Activated CD4-positive, alpha-beta T cell treated with anti-CD3 and anti-CD28 coated beads, Interleukin-2, amount 10 ng/mL, durations not matched to agents 7 days and 5 days (primary cell): Measurements from ENCODE around the gene NTMT1. TPM values are rescaled to one million over a fixed set of nuclear protein-coding genes. Genes with fewer than 3 reads are reported as not detected.
"Not testable (repeated sequence)": the region's sequence is repeated elsewhere in the genome, so short reads cannot be mapped to it uniquely, and the experiment has no call there.

ENCODE experiments used
- CTCF ChIA-PET: fragments of 350-600 bp; sonication (Branson Sonifier 250); formaldehyde crosslinking; loops from one replicate; lab custom pipeline; 2021; ENCODE audit warnings: antibody characterized with exemption; lab: Charles Lee
- POLR2A ChIA-PET: fragments of 350-600 bp; sonication (Branson Sonifier 250); formaldehyde crosslinking; loops from one replicate; lab custom pipeline; 2021; ENCODE audit warnings: antibody characterized with exemption; lab: Charles Lee
- DNase-seq: peaks from one replicate; pipeline ENCODE4 v3.0.0-alpha.2; 2020
- H3K27ac Mint-ChIP-seq: one replicate; pipeline ENCODE4 v1.8.0; 2021; ENCODE audit warnings: mild to moderate bottlenecking, moderate library complexity, mixed read lengths
- H3K27me3 Mint-ChIP-seq: one replicate; pipeline ENCODE4 v1.8.0; 2021; ENCODE audit warnings: mixed read lengths
- H3K36me3 Mint-ChIP-seq: one replicate; pipeline ENCODE4 v1.8.0; 2021; ENCODE audit warnings: low read depth, mixed read lengths
- H3K4me1 Mint-ChIP-seq: one replicate; pipeline ENCODE4 v1.8.0; 2021; ENCODE audit warnings: mixed read lengths
- H3K4me3 Mint-ChIP-seq: one replicate; pipeline ENCODE4 v1.8.0; 2021; ENCODE audit warnings: mild to moderate bottlenecking, moderate library complexity, mixed read lengths
- H3K9me3 Mint-ChIP-seq: one replicate; pipeline ENCODE4 v1.8.0; 2021; ENCODE audit warnings: mixed read lengths
- total RNA-seq, 2 experiments: library from RNA; stranded (reverse); gene quantifications; one replicate each; pipeline ENCODE4 v1.2.3, GENCODE V29; 2021

NTMT1 gene
- total RNA-seq, 2 experiments from 2014 or later, result 28.5 to 33.9 TPM

GRCh38 chr9:129655696-129656095 lies 29.7 kb downstream of the NTMT1 start:
- no peaks in the 10 kb centered on the region for H3K4me1 Mint-ChIP-seq
- no peaks in the 10 kb centered on the region for H3K36me3 Mint-ChIP-seq
- no peak overlapping the region for H3K27ac Mint-ChIP-seq
- H3K27me3 Mint-ChIP-seq, result no peaks in the 10 kb centered on the region
- H3K4me3 Mint-ChIP-seq, result no peak overlapping the region
- POLR2A ChIA-PET, result no interaction called here
- no peaks in the 10 kb centered on the region for H3K9me3 Mint-ChIP-seq
- no peak for DNase-seq
- CTCF ChIA-PET, result interaction anchor here (0.6 to 2.2 kb wide), 4 partner anchors 13 to 135 kb away, joined by 3 to 6 read pairs (median 3); no protein-coding TSS in a partner anchor

DNA sequence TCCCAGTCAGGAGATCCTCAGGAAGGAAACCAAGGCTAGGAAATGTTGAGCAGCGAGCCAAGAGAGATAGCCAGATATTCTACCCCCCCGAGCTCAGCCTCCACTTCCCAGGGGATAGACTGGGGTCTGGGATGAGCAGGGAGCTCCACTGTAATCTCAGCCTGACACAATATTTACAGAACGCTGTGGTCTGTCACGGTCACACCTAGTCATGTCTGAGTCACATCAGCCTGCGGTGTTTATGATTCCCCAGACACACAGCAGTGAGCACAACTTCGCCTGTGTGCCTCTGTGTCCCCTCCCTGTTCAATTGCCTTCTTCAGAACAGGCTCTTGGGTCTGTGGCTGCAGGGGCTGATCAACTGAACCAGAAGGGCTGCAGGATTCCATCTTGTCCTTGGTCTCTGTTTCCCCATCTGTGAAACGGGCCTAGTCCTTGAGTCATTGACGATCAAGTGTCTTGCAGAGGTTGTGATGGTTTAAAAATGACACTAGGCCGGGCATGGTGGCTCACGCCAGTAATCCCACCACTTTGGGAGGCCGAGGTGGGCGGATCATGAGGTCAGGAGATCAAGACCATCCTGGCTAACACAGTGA lies 30.9 kb downstream of the NTMT1 start:
- no peaks in the 10 kb centered on the region for H3K27me3 Mint-ChIP-seq
- H3K4me3 Mint-ChIP-seq, result no peak overlapping the region
- no peak overlapping the region for H3K27ac Mint-ChIP-seq
- H3K4me1 Mint-ChIP-seq, result no peaks in the 10 kb centered on the region
- no peaks in the 10 kb centered on the region for H3K9me3 Mint-ChIP-seq
- no peak for DNase-seq
- no peaks in the 10 kb centered on the region for H3K36me3 Mint-ChIP-seq
- ChIA-PET CTCF (interaction anchor here (0.6 to 2.2 kb wide), 6 partner anchors 14 to 1261 kb away, joined by 3 to 6 read pairs (median 4); no protein-coding TSS in a partner anchor), POLR2A (no interaction called here)

- Mint-ChIP-seq H3K9me3 (no peaks in the 10 kb centered on the region), H3K4me3 (no peak overlapping the region), H3K27me3 (peaks cover 12% of the 10 kb centered on the region), H3K4me1 (peaks cover 7% of the 10 kb centered on the region), H3K36me3 (no peaks in the 10 kb centered on the region), H3K27ac (no peak overlapping the region)
- DNase-seq, result no peak
- ChIA-PET CTCF (interaction anchor here (1.4 kb wide), 1 partner anchor 18 kb away, joined by 3 read pairs; no protein-coding TSS in a partner anchor), POLR2A (no interaction called here)
These were observed 35.1 kb downstream of the NTMT1 start for GRCh38 chr9:129661029-129661428.

GRCh38 chr9:129662239-129662638 lies 36.3 kb downstream of the NTMT1 start:
- H3K27ac Mint-ChIP-seq, H3K4me1 Mint-ChIP-seq, H3K36me3 Mint-ChIP-seq, H3K9me3 Mint-ChIP-seq, POLR2A ChIA-PET, H3K4me3 Mint-ChIP-seq, DNase-seq: not testable (repeated sequence)
- CTCF ChIA-PET, result interaction anchor here (0.6 to 1.4 kb wide), 9 partner anchors 10 to 1157 kb away, joined by 3 to 6 read pairs (median 3); no protein-coding TSS in a partner anchor
- H3K27me3 Mint-ChIP-seq, result peaks cover 13% of the 10 kb centered on the region

GRCh38 chr9:129664746-129665388 lies 38.9 kb downstream of the NTMT1 start:
- Mint-ChIP-seq H3K36me3 (no peaks in the 10 kb centered on the region), H3K27ac (peak overlapping the region; percentile 66), H3K27me3 (peaks cover 19% of the 10 kb centered on the region), H3K4me1 (peaks cover 7% of the 10 kb centered on the region), H3K4me3 (peak overlapping the region; percentile 52), H3K9me3 (no peaks in the 10 kb centered on the region)
- ChIA-PET CTCF (no interaction called here), POLR2A (no interaction called here)
- DNase-seq, result no peak

GRCh38 chr9:129665389-129665775 lies 39.4 kb downstream of the NTMT1 start, which contains the start of gene PRRX2:
TSS of gene PRRX2 (plus strand) at chr9:129665647. CDS start at chr9:129665868, 221 bp downstream.
- peak within 1 kb of the TSS; percentile 66 for H3K27ac Mint-ChIP-seq
- CTCF ChIA-PET, result no interaction called here
- peaks cover 19% of the 10 kb centered on the region for H3K27me3 Mint-ChIP-seq
- H3K9me3 Mint-ChIP-seq, result no peaks in the 10 kb centered on the region
- POLR2A ChIA-PET, result no interaction called here
- peak within 1 kb of the TSS; percentile 52 for H3K4me3 Mint-ChIP-seq
- peaks cover 7% of the 10 kb centered on the region for H3K4me1 Mint-ChIP-seq
- peak; percentile 31 for DNase-seq
- H3K36me3 Mint-ChIP-seq, result no peaks in the 10 kb centered on the region

DNA sequence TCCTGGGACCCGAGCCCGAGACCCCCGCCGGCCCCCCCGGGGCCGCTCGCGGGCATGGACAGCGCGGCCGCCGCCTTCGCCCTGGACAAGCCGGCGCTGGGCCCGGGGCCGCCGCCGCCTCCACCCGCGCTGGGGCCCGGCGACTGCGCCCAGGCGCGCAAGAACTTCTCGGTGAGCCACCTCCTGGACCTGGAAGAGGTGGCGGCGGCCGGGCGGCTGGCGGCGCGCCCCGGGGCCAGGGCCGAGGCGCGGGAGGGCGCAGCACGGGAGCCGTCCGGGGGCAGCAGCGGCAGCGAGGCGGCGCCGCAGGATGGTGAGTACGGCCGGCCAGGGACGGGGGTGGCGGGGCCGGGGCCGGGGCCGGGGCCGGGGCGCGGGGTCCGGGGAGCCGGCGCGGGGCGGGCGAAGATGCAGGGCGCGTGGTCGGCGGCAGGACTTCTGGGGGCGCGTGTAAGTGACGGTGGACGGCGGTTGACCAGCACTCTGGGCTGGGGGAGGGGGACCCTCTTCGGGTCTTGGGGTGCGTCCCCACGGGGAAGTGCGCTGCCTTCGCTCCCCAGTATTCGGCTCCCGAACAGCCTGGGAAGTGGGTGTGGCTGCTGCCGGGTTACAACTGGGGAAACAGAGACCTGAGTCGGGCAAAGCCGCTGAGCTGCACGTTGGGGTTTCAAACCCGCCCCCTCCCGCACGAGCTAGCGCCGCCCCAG lies 40.0 kb downstream of the NTMT1 start:
- no peak overlapping the region for H3K27ac Mint-ChIP-seq
- ChIA-PET POLR2A (no interaction called here), CTCF (interaction anchor here (0.7 to 1.3 kb wide), 2 partner anchors 23 to 28 kb away, joined by 4 to 6 read pairs; no protein-coding TSS in a partner anchor)
- H3K36me3 Mint-ChIP-seq, result no peaks in the 10 kb centered on the region
- no peak overlapping the region for H3K4me3 Mint-ChIP-seq
- DNase-seq, result no peak
- H3K27me3 Mint-ChIP-seq, result peaks cover 19% of the 10 kb centered on the region
- no peaks in the 10 kb centered on the region for H3K9me3 Mint-ChIP-seq
- H3K4me1 Mint-ChIP-seq, result peaks cover 7% of the 10 kb centered on the region

- H3K27me3 Mint-ChIP-seq, result peaks cover 19% of the 10 kb centered on the region
- H3K9me3 Mint-ChIP-seq, result no peaks in the 10 kb centered on the region
- no peak overlapping the region for H3K4me3 Mint-ChIP-seq
These were observed 40.6 kb downstream of the NTMT1 start for GRCh38 chr9:129666575-129666974.

DNA sequence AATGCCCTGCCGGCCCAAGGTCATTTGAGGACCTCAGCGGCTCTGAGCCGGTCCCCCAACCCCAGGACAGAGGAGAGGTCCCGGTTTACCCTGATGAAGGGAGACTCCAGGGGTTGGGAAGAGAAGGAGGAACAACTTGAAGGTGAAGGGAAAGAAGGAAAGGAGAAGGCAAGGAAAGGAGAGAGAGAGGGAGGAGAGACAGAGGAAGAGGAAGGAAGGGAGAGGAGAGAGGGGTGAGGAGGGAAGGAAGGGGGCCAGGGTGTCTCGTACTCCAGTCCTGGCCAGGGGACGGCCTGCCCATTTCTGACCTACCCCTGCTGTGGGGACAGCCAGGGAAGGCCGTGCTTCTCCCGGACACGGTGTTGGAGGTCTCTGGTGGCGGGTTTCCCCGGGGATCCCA lies 41.4 kb downstream of the NTMT1 start:
- POLR2A ChIA-PET, result no interaction called here
- CTCF ChIA-PET, result interaction anchor here (1.3 kb wide), 1 partner anchor 24 kb away, joined by 6 read pairs; no protein-coding TSS in a partner anchor

More at GRCh38 chr9:129666575-129666974, 40.6 kb downstream of the NTMT1 start:
- Mint-ChIP-seq H3K4me1 (peaks cover 8% of the 10 kb centered on the region), H3K27ac (no peak overlapping the region), H3K36me3 (no peaks in the 10 kb centered on the region)
- ChIA-PET POLR2A (no interaction called here), CTCF (interaction anchor here (0.7 to 1.3 kb wide), 2 partner anchors 24 to 28 kb away, joined by 4 to 6 read pairs; no protein-coding TSS in a partner anchor)
- DNase-seq, result no peak

GRCh38 chr9:129667850-129668249 lies 41.9 kb downstream of the NTMT1 start:
- Mint-ChIP-seq H3K27me3 (peaks cover 18% of the 10 kb centered on the region), H3K27ac (no peak overlapping the region), H3K4me3 (no peak overlapping the region), H3K9me3 (no peaks in the 10 kb centered on the region), H3K36me3 (no peaks in the 10 kb centered on the region), H3K4me1 (peaks cover 9% of the 10 kb centered on the region)
- ChIA-PET POLR2A (no interaction called here), CTCF (no interaction called here)
- DNase-seq, result no peak

More for the DNA sequence above, 41.4 kb downstream of the NTMT1 start:
- H3K27me3 Mint-ChIP-seq, result peaks cover 19% of the 10 kb centered on the region
- H3K9me3 Mint-ChIP-seq, result no peaks in the 10 kb centered on the region
- peaks cover 9% of the 10 kb centered on the region for H3K4me1 Mint-ChIP-seq
- no peaks in the 10 kb centered on the region for H3K36me3 Mint-ChIP-seq
- no peak overlapping the region for H3K27ac Mint-ChIP-seq
- no peak for DNase-seq
- no peak overlapping the region for H3K4me3 Mint-ChIP-seq

GRCh38 chr9:129669141-129669718 lies 43.3 kb downstream of the NTMT1 start:
- POLR2A ChIA-PET, result no interaction called here
- H3K4me1 Mint-ChIP-seq, result peaks cover 9% of the 10 kb centered on the region
- H3K36me3 Mint-ChIP-seq, result no peaks in the 10 kb centered on the region
- no peak overlapping the region for H3K27ac Mint-ChIP-seq
- H3K9me3 Mint-ChIP-seq, result no peaks in the 10 kb centered on the region
- no peak overlapping the region for H3K4me3 Mint-ChIP-seq
- CTCF ChIA-PET, result interaction anchor here (0.6 kb wide), 1 partner anchor 622 kb away, joined by 3 read pairs; no protein-coding TSS in a partner anchor
- H3K27me3 Mint-ChIP-seq, result peaks cover 16% of the 10 kb centered on the region
- no peak for DNase-seq

DNA sequence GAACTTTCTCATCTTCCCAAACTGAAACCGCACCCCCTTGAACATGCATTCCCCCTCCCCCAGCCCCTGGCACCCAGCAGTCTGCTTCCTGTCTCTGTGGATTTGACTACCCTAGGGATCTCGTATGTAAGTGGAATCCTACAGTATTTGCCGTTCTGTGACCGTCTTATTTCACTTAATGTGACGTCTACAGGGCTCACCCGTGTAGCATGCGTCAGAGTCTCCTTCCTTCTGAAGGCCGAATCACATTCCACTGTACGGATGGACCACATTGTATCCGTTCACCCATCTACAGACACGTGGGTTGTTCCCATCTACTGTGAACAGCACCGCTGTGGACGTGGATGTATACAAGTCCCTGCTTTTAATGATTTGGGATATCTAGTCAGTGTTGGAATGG lies 44.0 kb downstream of the NTMT1 start:
- Mint-ChIP-seq H3K27me3 (peaks cover 12% of the 10 kb centered on the region), H3K27ac (no peak overlapping the region), H3K4me1 (peaks cover 6% of the 10 kb centered on the region), H3K9me3 (no peaks in the 10 kb centered on the region), H3K36me3 (no peaks in the 10 kb centered on the region), H3K4me3 (no peak overlapping the region)
- DNase-seq, result no peak
- POLR2A ChIA-PET, result no interaction called here
- CTCF ChIA-PET, result no interaction called here
